GM21423 (cell line): ENCODE measurements around the gene PATZ1.

Experiments
- ATAC-seq: cut with Tn5 transposase; IDR thresholded peaks from one replicate; pipeline ENCODE4 v1.9.1; 2021; ENCODE audit warnings: mild to moderate bottlenecking, moderate library complexity; ENCODE audit not compliant: unreplicated experiment

Gene PATZ1

GRCh38 chr22:31284281-31285155 lies 61.6 kb downstream of the PATZ1 start:
- ATAC-seq, result no peak

GRCh38 chr22:31282748-31283468 lies 63.2 kb downstream of the PATZ1 start:
- no peak for ATAC-seq

GRCh38 chr22:31281733-31282132 lies 64.4 kb downstream of the PATZ1 start:
- no peak for ATAC-seq

- no peak for ATAC-seq
Observed at GRCh38 chr22:31279821-31280505, 66.2 kb downstream of the PATZ1 start.

GRCh38 chr22:31279327-31279669 lies 66.8 kb downstream of the PATZ1 start:
- no peak for ATAC-seq

- ATAC-seq, result no peak
Observed at GRCh38 chr22:31278626-31279326, 67.4 kb downstream of the PATZ1 start.

GRCh38 chr22:31278151-31278621 lies 68.0 kb downstream of the PATZ1 start:
- no peak for ATAC-seq

GRCh38 chr22:31277741-31278140 lies 68.4 kb downstream of the PATZ1 start:
- no peak for ATAC-seq

- ATAC-seq, result no peak
Observed at GRCh38 chr22:31276426-31277167, 69.5 kb downstream of the PATZ1 start.
